RWPE1 (cell line): ENCODE data around the gene GRAMD1C.

ENCODE experiments used
- CTCF ChIA-PET: fragments of 350-600 bp; sonication (Branson Sonifier 250); formaldehyde crosslinking; extraction: SDS; loops from one replicate; lab custom pipeline; 2021; lab: Yijun Ruan, JAX
- POLR2A ChIA-PET: fragments of 400-600 bp; formaldehyde crosslinking; extraction: SDS; loops from one replicate; lab custom pipeline; 2020; ENCODE audit warnings: antibody characterized with exemption; ENCODE audit not compliant: low non-redundant PET; lab: Yijun Ruan, JAX
- DNase-seq: peaks from one replicate; pipeline ENCODE4 v3.0.0; 2012; ENCODE audit warnings: low spot score
- H3K27ac ChIP-seq: fragments of 450-650 bp; 2 replicates; pipeline ENCODE4 v1.5.1; 2017
- TF ChIP-seq, protein P1 (sequence below): fragments of 450-650 bp; conservative IDR thresholded peaks from 2 replicates; pipeline ENCODE4 v1.5.1; 2017; ENCODE audit warnings: low read depth, mild to moderate bottlenecking

GRAMD1C gene

DNA sequence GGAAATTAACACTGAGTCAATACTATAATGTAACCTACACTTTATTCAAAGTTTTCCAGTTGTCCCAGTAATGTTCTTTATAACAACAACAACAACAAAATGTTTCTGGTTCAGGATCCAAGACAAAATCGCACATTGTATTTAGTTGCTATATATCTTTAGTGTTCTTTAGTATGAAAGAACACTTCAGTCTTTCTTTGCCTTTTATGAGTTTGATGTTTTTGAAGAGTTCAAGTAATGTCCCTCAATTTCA lies 7.6 kb upstream of the GRAMD1C start:
- ChIA-PET CTCF (no interaction called here), POLR2A (no interaction called here)
- TF ChIP-seq, protein P1, sequence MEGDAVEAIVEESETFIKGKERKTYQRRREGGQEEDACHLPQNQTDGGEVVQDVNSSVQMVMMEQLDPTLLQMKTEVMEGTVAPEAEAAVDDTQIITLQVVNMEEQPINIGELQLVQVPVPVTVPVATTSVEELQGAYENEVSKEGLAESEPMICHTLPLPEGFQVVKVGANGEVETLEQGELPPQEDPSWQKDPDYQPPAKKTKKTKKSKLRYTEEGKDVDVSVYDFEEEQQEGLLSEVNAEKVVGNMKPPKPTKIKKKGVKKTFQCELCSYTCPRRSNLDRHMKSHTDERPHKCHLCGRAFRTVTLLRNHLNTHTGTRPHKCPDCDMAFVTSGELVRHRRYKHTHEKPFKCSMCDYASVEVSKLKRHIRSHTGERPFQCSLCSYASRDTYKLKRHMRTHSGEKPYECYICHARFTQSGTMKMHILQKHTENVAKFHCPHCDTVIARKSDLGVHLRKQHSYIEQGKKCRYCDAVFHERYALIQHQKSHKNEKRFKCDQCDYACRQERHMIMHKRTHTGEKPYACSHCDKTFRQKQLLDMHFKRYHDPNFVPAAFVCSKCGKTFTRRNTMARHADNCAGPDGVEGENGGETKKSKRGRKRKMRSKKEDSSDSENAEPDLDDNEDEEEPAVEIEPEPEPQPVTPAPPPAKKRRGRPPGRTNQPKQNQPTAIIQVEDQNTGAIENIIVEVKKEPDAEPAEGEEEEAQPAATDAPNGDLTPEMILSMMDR: no peak
- H3K27ac ChIP-seq: peak overlapping the region; percentile 61
- no peak for DNase-seq

DNA sequence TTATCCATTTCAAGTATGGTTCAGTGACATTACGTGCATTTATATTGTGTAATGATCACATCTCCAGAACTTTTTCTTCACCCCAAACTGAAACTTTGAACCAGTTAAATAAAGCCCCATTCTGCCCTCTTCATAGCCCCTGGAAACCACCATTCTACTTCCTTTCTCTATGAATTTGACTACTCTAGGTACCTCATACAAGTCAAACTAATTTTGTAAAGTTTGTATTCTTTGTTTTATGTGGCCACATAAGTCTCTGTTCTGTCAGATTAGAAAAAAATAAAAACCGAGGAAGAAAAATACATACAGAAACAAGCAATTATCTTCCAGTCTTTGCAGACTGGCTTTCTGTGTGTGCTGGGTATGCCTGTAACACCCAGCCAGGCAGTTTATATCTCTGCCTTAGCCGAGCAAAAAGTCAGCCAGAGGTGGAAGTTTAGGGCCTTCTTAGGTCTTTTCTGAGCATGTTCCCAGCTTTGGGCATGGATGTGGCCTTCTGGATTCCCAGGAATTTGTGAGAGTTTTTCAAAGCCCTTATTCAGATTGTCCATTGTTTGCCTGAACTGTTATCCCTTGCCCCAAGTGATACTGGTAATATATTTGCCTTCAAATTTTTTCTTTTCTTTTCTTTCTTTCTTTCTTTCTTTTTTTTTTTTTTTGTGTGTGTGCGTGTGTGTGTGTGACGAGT lies 6.0 kb upstream of the GRAMD1C start:
- ChIA-PET POLR2A (no interaction called here), CTCF (no interaction called here)
- TF ChIP-seq, protein P1: no peak
- DNase-seq: no peak
- no peak overlapping the region for H3K27ac ChIP-seq

DNA sequence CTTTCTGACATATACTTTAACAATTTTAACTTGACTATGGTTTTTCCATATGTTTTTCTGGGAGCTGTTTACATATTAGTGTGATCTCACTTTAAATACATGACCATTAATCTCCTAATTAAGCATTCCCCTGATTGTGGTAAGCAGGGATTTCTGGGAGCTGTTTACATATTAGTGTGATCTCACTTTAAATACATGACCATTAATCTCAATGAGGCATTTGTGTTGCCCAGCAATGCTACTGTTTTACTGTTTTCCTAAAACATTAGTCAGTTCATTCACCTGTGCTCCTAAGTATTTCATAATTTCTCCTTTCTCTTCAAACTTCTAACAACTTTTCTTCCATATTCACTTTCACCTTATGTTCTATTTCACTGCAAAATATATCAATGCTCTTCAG lies 3.6 kb upstream of the GRAMD1C start:
- POLR2A ChIA-PET: no interaction called here
- CTCF ChIA-PET: interaction anchor here (0.6 to 0.9 kb wide), 5 partner anchors 10 to 459 kb away, joined by 3 to 8 read pairs (median 5); no protein-coding TSS in a partner anchor
- TF ChIP-seq, protein P1: no peak
- no peak overlapping the region for H3K27ac ChIP-seq
- DNase-seq: no peak

DNA sequence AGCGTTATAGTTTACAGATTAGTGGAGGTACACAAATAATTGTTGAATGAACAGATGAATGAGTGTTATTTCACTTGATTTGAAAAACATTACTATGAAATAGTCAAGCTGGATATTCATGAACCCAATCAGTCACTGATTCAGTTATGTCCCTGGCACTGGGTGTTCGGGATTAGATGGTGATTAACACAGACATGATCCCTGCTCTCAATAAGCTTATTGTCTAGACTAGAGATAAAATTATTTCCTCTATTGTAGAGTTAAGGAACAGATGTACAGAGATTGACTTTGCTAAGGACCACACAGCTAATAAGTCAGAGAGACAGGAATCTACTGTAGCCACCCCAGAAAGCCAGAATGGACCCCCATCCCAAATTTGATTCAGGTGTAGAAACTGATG lies 963 bp downstream of the GRAMD1C start:
- no peak overlapping the region for H3K27ac ChIP-seq
- CTCF ChIA-PET: interaction anchor here (0.7 kb wide), 1 partner anchor 137 kb away, joined by 3 read pairs; no protein-coding TSS in a partner anchor
- POLR2A ChIA-PET: no interaction called here
- no peak for DNase-seq
- TF ChIP-seq, protein P1: no peak

DNA sequence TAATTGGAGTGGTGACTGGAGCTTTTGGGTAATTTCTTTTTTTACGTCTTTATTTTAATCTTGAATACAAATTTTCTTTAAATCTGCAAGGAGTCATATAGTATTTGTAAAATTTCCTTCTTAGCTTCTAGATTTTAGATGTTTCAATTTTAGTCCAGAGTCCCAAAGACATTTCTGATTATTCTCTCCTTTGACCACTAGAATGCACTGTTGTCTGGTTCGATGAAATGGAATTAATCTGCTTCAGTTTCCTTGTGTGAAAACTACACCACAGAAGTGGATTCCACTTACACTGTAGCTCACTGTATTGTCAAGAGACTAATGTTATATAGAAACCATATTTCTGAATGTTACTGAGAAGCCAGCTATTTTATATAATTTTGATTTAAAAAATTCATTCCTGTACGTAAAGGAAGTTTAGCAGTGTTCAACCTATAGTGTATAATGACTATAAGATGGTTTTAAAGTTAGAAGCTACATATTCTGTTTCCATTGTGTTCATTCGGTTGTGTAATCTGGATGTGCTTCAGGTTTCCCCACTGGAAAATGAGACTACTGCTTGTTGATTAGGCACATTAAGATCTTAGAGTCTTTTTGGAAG lies 6.1 kb downstream of the GRAMD1C start:
- ChIA-PET POLR2A (no interaction called here), CTCF (interaction anchor here (0.6 to 1.9 kb wide), 23 partner anchors 10 to 1985 kb away, joined by 3 to 38 read pairs (median 4); no protein-coding TSS in a partner anchor)
- no peak overlapping the region for H3K27ac ChIP-seq
- TF ChIP-seq, protein P1: peak; percentile 70
- peak; percentile 37 for DNase-seq

DNA sequence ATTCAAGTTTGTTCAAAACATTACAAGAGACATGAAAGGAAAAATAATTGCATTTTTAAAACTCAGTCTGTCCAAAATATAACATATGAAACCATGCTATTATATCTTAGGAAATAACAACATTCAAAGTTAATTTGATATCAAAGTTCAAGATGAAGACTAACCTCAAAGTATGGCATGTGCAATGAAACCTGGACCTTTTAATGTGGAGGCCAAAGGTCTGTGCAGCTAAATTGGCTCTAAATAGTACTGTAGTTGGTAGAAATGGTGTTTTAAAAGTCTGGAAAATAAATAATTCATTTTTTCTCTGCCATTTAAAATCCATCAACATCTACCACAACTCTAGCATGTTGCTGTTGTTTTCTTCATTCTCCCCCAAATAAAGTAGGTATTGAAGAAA lies 8.7 kb downstream of the GRAMD1C start:
- TF ChIP-seq, protein P1: no peak
- POLR2A ChIA-PET: no interaction called here
- no peak for DNase-seq
- H3K27ac ChIP-seq: no peak overlapping the region
- CTCF ChIA-PET: no interaction called here
